Panc1 (cell line): ENCODE results near the gene DGKZ.

ENCODE experiments used
- CTCF ChIP-seq: fragments of 450-650 bp; IDR thresholded peaks from 2 replicates; pipeline ENCODE4 v1.5.1; 2017; ENCODE audit warnings: mild to moderate bottlenecking
- POLR2AphosphoS5 ChIP-seq: IDR thresholded peaks from 2 replicates; pipeline ENCODE4 v1.6.1; 2012; ENCODE audit warnings: mild to moderate bottlenecking, low read depth, low read length, moderate library complexity

- TF ChIP-seq CTCF (no peak), POLR2AphosphoS5 (no peak)
Measured at GRCh38 chr11:46393231-46393616, 46.0 kb downstream of the DGKZ start.
